ENCODE data around the gene PLA2G4E.

The PLA2G4E gene

GRCh38 chr15:41984622-41985021 lies 36.2 kb downstream of the PLA2G4E start:
- Histone ChIP-seq H3K36me3 (ENCODE audit: control insufficient read depth, insufficient read depth, low read length) (no peaks in the 10 kb centered on the region), H3K27me3 (replicated peaks; ENCODE audit: control insufficient read depth, insufficient read depth, low read length) (no peaks in the 10 kb centered on the region), H3K4me3 (replicated peaks; ENCODE audit: low read depth, low read length) (no peak overlapping the region)
- TF ChIP-seq, protein P1, sequence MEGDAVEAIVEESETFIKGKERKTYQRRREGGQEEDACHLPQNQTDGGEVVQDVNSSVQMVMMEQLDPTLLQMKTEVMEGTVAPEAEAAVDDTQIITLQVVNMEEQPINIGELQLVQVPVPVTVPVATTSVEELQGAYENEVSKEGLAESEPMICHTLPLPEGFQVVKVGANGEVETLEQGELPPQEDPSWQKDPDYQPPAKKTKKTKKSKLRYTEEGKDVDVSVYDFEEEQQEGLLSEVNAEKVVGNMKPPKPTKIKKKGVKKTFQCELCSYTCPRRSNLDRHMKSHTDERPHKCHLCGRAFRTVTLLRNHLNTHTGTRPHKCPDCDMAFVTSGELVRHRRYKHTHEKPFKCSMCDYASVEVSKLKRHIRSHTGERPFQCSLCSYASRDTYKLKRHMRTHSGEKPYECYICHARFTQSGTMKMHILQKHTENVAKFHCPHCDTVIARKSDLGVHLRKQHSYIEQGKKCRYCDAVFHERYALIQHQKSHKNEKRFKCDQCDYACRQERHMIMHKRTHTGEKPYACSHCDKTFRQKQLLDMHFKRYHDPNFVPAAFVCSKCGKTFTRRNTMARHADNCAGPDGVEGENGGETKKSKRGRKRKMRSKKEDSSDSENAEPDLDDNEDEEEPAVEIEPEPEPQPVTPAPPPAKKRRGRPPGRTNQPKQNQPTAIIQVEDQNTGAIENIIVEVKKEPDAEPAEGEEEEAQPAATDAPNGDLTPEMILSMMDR (IDR thresholded peaks at IDR 0.05; ENCODE audit: insufficient read depth, low read length, poor library complexity, severe bottlenecking), result no peak
- DNase-seq (ENCODE audit: extremely low read depth, insufficient read length), result no peak

DNA sequence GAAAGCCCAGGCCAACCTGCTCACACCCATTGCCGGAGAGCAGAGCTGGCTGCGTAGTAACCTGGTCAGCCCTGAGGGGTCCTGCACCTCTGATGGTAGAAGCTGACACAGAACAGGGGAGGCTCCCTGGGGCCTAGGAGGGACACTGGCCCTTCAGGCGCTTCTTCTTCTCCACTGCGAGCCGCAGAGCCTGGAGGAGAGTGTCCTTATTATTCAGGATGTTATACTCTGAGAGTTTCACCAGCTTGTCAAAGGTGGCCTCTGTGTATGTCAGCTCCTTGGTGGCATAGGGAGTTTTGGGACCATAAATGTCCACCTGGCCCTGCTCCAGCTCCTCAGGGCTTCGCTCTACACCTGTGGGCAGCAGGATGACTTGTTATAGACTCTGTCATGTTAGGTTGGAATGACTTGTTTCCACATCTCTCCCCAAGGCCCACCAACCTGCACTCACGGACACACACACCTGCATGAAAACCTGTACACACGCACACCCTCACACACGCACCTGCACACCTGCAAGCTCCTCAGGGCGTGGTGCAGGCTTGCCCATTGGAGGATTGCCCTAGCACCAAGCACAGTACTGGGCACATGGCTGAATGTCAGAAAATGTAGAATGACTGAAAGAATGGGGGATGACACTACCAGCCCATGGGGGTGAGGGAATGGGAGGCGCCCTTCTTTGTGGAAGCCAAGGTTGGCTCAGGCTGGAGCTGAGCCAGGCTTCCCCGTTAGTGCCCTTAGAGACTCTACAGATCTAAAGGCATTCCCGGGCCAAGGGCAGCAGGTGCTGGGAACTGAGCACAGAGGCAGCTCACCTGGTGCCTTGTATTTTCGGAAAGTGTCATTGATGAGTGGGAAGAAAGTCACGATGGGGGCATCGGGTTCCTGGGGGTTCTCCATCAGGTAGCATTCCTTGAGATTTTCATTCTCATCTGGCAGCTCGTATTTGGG lies 36.9 kb downstream of the PLA2G4E start:
- TF ChIP-seq, protein P1 (IDR thresholded peaks at IDR 0.05; ENCODE audit: insufficient read depth, low read length, poor library complexity, severe bottlenecking), result no peak
- H3K36me3 ChIP-seq (ENCODE audit: control insufficient read depth, insufficient read depth, low read length), result no peaks in the 10 kb centered on the region
- H3K27me3 ChIP-seq (replicated peaks; ENCODE audit: control insufficient read depth, insufficient read depth, low read length), result no peaks in the 10 kb centered on the region
- H3K4me3 ChIP-seq (replicated peaks; ENCODE audit: low read depth, low read length), result no peak overlapping the region
- DNase-seq (ENCODE audit: extremely low read depth, insufficient read length), result no peak

- Histone ChIP-seq H3K36me3 (ENCODE audit: control insufficient read depth, insufficient read depth, low read length) (no peaks in the 10 kb centered on the region), H3K4me3 (replicated peaks; ENCODE audit: low read depth, low read length) (no peak overlapping the region), H3K27me3 (replicated peaks; ENCODE audit: control insufficient read depth, insufficient read depth, low read length) (no peaks in the 10 kb centered on the region)
- DNase-seq (ENCODE audit: extremely low read depth, insufficient read length), result no peak
- TF ChIP-seq, protein P1 (IDR thresholded peaks at IDR 0.05; ENCODE audit: insufficient read depth, low read length, poor library complexity, severe bottlenecking), result no peak
These were observed 37.6 kb downstream of the PLA2G4E start for GRCh38 chr15:41983221-41983620.

GRCh38 chr15:41982133-41982930 lies 38.5 kb downstream of the PLA2G4E start:
- Histone ChIP-seq H3K4me3 (replicated peaks; ENCODE audit: low read depth, low read length) (no peak overlapping the region), H3K27me3 (replicated peaks; ENCODE audit: control insufficient read depth, insufficient read depth, low read length) (no peaks in the 10 kb centered on the region), H3K36me3 (ENCODE audit: control insufficient read depth, insufficient read depth, low read length) (no peaks in the 10 kb centered on the region)
- TF ChIP-seq, protein P1 (IDR thresholded peaks at IDR 0.05; ENCODE audit: insufficient read depth, low read length, poor library complexity, severe bottlenecking), result no peak
- DNase-seq (ENCODE audit: extremely low read depth, insufficient read length), result no peak

DNA sequence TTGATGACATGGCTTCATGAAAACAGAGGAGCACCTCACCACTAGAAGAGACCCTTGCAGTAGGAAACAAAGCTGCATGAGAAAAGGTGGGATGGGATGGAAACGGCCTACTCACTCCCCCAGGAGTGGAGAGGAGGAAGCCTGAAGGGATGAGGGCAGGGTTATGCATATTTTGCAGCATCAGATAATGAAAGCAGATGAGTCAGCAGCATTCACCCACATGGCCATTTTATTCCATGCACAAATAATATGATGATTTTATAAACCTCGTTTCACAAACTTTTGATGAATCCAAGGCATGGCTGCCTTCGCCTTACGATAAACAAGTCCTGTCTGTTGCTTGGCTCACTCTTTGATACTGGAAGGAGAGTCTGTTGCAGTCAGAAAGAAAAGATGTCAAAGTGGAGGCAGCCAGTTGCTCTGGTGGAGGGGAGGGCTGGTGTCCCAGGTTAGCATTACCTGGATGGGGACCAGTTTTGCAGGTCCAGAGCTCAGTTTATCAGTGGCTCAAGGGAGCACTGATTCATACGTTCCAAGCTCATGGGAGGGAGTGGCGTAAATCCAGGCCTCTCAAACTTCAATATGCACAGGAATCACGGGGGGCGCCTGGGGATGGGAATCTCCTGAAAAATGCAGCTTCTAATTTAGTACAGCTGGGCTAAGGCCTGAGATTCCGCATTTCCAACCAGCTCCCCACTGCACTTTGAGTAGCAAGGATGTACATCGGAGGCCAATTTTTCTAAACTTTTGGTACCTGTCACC lies 39.3 kb downstream of the PLA2G4E start:
- DNase-seq (ENCODE audit: extremely low read depth, insufficient read length), result no peak
- Histone ChIP-seq H3K27me3 (replicated peaks; ENCODE audit: control insufficient read depth, insufficient read depth, low read length) (no peaks in the 10 kb centered on the region), H3K36me3 (ENCODE audit: control insufficient read depth, insufficient read depth, low read length) (no peaks in the 10 kb centered on the region), H3K4me3 (replicated peaks; ENCODE audit: low read depth, low read length) (no peak overlapping the region)
- TF ChIP-seq, protein P1 (IDR thresholded peaks at IDR 0.05; ENCODE audit: insufficient read depth, low read length, poor library complexity, severe bottlenecking), result no peak
